GM12864 (cell line): ENCODE measurements around the gene FXYD1.
"Not testable (repeated sequence)": the region's sequence is repeated elsewhere in the genome, so short reads cannot be mapped to it uniquely, and the experiment has no call there.

Experiments
- DNase-seq: peaks from one replicate; pipeline ENCODE4 v3.0.0-alpha.2; 2011; ENCODE audit warnings: low read depth
- H3K4me3 ChIP-seq: 2 replicates; pipeline ENCODE4 v1.5.1; 2011; ENCODE audit warnings: mild to moderate bottlenecking, low read depth, low read length, control low read depth
- TF ChIP-seq, protein P1 (sequence below): IDR thresholded peaks from 2 replicates; pipeline ENCODE4 v1.5.1; 2011; ENCODE audit warnings: low read depth, mild to moderate bottlenecking, moderate library complexity, low read length, control low read depth, inconsistent platforms; ENCODE audit errors: missing control alignments

FXYD1 gene

GRCh38 chr19:35127871-35128270 is 10.8 kb upstream of the FXYD1 start:
- TF ChIP-seq, protein P1, sequence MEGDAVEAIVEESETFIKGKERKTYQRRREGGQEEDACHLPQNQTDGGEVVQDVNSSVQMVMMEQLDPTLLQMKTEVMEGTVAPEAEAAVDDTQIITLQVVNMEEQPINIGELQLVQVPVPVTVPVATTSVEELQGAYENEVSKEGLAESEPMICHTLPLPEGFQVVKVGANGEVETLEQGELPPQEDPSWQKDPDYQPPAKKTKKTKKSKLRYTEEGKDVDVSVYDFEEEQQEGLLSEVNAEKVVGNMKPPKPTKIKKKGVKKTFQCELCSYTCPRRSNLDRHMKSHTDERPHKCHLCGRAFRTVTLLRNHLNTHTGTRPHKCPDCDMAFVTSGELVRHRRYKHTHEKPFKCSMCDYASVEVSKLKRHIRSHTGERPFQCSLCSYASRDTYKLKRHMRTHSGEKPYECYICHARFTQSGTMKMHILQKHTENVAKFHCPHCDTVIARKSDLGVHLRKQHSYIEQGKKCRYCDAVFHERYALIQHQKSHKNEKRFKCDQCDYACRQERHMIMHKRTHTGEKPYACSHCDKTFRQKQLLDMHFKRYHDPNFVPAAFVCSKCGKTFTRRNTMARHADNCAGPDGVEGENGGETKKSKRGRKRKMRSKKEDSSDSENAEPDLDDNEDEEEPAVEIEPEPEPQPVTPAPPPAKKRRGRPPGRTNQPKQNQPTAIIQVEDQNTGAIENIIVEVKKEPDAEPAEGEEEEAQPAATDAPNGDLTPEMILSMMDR: no peak

GRCh38 chr19:35128398-35129057 is 10.1 kb upstream of the FXYD1 start:
- TF ChIP-seq, protein P1: no peak
- H3K4me3 ChIP-seq: no peak overlapping the region
- DNase-seq: no peak

More at GRCh38 chr19:35127871-35128270, 10.8 kb upstream of the FXYD1 start:
- no peak for DNase-seq
- H3K4me3 ChIP-seq: no peak overlapping the region

- not testable (repeated sequence) for DNase-seq, H3K4me3 ChIP-seq
Measured at GRCh38 chr19:35129724-35130274, 8.8 kb upstream of the FXYD1 start.

- no peak for DNase-seq
- H3K4me3 ChIP-seq: no peak overlapping the region
- TF ChIP-seq, protein P1: no peak
Measured at GRCh38 chr19:35130761-35131720, 7.6 kb upstream of the FXYD1 start.

GRCh38 chr19:35132254-35132653 is 6.4 kb upstream of the FXYD1 start:
- H3K4me3 ChIP-seq: no peak overlapping the region
- DNase-seq: no peak
- TF ChIP-seq, protein P1: no peak

DNA sequence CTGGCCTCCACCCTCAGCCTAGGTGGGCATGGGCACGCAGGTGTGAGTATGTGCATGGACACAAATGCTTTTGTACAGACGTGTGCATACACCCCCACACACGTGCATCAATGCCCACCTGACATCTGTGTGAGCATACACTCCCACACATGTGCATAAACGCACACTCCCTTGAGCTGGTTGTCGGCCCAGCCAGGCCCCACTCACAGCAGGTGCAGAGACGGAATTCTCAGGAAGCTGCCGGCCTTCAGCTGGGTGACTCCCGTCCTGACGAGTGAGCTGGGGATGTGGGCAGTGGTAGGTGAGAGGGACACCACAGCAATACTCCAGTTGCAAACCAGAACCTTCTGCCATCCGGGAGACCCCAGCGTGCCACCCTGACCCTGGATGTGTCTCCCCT is 4.8 kb upstream of the FXYD1 start:
- TF ChIP-seq, protein P1: no peak
- H3K4me3 ChIP-seq: no peak overlapping the region
- no peak for DNase-seq

GRCh38 chr19:35134601-35135242 is 3.9 kb upstream of the FXYD1 start, which contains the start of gene LGI4:
TSS of gene LGI4 (minus strand) at chr19:35135059. CDS start at chr19:35134680, 379 bp downstream.
- no peak within 1 kb of the TSS for H3K4me3 ChIP-seq
- TF ChIP-seq, protein P1: no peak
- no peak for DNase-seq
